BLaER1 treated with 17β-estradiol and CSF1 and Interleukin-3, amounts not matched to agents 10 nM and 100 nM (cell line): ENCODE measurements around the gene SMARCB1.

Source experiments
- H3K27ac ChIP-seq, 11 experiments: shearing (Covaris generic); formaldehyde crosslinking; 2 replicates each; pipeline ENCODE4 v1.8.1; 2022
- H3K27me3 ChIP-seq, 11 experiments: shearing (Covaris generic); formaldehyde crosslinking; 2 replicates each; pipeline ENCODE4 v1.8.1; 2022
- H3K36me3 ChIP-seq, 11 experiments: shearing (Covaris generic); formaldehyde crosslinking; 2 replicates each; pipeline ENCODE4 v1.8.1; 2022
- H3K4me1 ChIP-seq, 10 experiments: shearing (Covaris generic); formaldehyde crosslinking; 2 replicates each; pipeline ENCODE4 v1.8.1; 2022
- H3K4me2 ChIP-seq, 11 experiments: shearing (Covaris generic); formaldehyde crosslinking; 2 replicates each; pipeline ENCODE4 v1.8.1; 2022
- H3K4me3 ChIP-seq, 10 experiments: shearing (Covaris generic); formaldehyde crosslinking; 2 replicates each; pipeline ENCODE4 v1.8.1; 2022
- H3K9ac ChIP-seq, 11 experiments: shearing (Covaris generic); formaldehyde crosslinking; 2 replicates each; pipeline ENCODE4 v1.8.1; 2022
- H3K9me3 ChIP-seq, 11 experiments: shearing (Covaris generic); formaldehyde crosslinking; replicated peaks in 1 of 11; 2 replicates each; pipeline ENCODE4 v1.8.1; 2022
- H4K20me1 ChIP-seq, 11 experiments: shearing (Covaris generic); formaldehyde crosslinking; 2 replicates each; pipeline ENCODE4 v1.8.1; 2022
- Cebpa-rat ChIP-seq, 11 experiments: shearing (Covaris generic); IDR thresholded peaks; 2 replicates each; pipeline ENCODE4 v1.8.1; 2022

SMARCB1 gene

DNA sequence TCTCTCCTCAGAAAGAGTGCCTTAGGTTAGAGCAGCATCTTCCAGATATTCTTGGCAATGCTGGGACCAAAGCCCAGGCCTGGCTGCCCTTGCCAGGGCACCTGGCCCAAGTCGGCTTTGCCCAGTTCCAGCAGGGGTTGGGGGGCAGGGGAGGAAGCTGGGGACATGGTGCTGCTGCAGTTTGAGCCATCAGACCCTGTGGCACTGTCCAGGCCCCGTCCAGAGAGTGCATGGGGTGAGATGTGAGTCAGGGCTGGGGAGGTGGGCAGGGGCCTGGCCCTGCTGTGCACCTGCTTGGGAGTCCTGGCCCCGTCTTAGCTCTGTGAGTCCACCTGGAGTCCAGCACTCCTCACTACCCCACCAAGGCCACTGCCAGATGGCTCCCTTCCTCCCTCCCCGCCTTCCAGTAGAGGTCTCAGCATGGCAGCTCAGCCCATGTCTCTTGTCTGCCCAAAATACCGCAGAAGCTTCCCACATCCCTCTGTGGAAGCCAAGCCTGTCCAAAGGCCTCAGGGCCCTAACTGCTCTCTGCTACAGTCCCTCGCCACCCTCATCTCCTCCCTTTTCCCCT, 35.4 kb downstream of the SMARCB1 start:
- peak overlapping the region in 2 of 11 experiments; percentile 7 to 9; a peak in 1 of 22 replicates for H3K9ac ChIP-seq
- H4K20me1 ChIP-seq: peaks cover 0 to 30% (median 6%) of the 10 kb centered on the region in 11 experiments; a peak in 12 of 22 replicates
- H3K27me3 ChIP-seq: no peaks in the 10 kb centered on the region
- H3K9me3 ChIP-seq: no peaks in the 10 kb centered on the region
- TF ChIP-seq Cebpa-rat (IDR thresholded peaks at IDR 0.05): no peak
- no peak overlapping the region for H3K4me3 ChIP-seq
- peaks cover 60 to 100% (median 97%) of the 10 kb centered on the region in 10 experiments for H3K4me1 ChIP-seq
- H3K27ac ChIP-seq: peak overlapping the region in 8 of 11 experiments; percentile 16 to 89 (median 52); a peak in 11 of 22 replicates
- H3K4me2 ChIP-seq: peak overlapping the region in 4 of 11 experiments; percentile 11 to 77 (median 72); a peak in 3 of 22 replicates
- H3K36me3 ChIP-seq: peaks cover 90 to 100% (median 99%) of the 10 kb centered on the region in 11 experiments

DNA sequence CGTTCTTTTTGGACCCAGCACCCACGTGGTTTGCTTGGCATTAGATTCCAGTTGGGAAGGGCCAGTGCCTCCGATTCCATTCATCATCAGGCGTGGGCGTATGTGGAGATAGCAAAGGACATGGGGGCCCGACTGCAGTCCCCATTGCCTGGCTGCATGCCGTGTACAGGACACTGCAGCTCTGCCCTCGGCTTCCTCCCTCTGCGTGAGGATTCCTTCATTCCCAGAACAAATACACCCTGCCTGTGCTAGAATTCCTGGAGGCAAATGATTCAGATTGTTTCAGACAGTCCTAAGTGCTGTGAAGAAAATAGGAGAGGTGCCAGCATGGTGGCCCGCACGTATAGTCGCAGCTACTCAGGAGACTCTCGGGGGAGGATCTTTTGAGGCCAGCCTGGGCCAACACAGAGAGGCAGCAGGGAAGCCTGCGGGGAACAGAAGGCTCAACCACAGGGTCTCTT, 36.6 kb downstream of the SMARCB1 start:
- no peak for TF ChIP-seq Cebpa-rat (IDR thresholded peaks at IDR 0.05)
- Histone ChIP-seq H3K4me2 (peak overlapping the region in 5 of 11 experiments; percentile 9 to 84 (median 81); a peak in 6 of 22 replicates), H3K27ac (peak overlapping the region in 5 of 11 experiments; percentile 41 to 89 (median 81); a peak in 8 of 22 replicates), H4K20me1 (peaks cover 0 to 38% (median 11%) of the 10 kb centered on the region in 11 experiments; a peak in 12 of 22 replicates), H3K27me3 (no peaks in the 10 kb centered on the region), H3K9ac (peak overlapping the region in 1 of 11 experiments; percentile 31; a peak in 1 of 22 replicates), H3K4me3 (no peak overlapping the region), H3K9me3 (no peaks in the 10 kb centered on the region), H3K36me3 (peaks cover 90 to 100% (median 98%) of the 10 kb centered on the region in 11 experiments), H3K4me1 (peaks cover 52 to 96% (median 93%) of the 10 kb centered on the region in 10 experiments)

DNA sequence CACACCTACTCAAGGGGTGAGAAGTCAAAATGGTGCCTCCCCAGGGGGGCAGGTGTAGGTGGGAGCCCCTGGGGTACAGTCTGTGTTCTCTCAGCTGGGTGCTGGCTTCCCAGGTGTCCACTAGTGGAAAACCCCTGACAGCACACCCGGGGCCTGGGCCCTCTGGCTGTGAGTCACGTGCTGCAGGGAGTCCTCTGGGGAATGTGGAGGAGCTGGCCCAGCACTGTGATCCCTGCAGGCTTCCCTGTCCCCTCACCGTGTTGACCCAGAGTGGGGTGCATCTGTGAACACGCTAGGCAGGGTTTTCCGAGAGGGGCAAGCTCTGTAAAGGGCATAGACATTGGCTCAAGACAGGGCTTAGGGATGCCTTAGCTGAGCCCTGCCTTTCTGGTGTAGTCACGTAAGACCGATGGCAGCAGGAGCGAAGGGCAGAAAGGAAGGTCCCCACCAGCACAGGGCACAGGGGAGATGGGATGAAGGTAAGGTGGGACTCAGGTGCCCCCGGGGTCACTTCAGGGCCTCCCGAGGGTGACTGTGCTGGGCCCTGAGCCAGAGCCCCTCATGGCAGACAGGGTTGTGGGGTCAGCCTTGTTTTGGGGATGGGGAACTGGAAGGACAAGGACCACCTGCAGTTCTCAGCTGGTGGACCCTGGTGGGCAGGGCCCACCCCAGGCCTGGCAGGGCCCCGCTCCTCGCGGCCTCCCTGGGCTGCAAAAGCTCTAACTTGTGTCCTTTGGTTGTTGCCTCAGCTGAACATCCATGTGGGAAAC, 37.9 kb downstream of the SMARCB1 start:
- Histone ChIP-seq H3K4me3 (no peak overlapping the region), H3K4me1 (peaks cover 40 to 83% (median 80%) of the 10 kb centered on the region in 10 experiments), H3K4me2 (peak overlapping the region in 9 of 11 experiments; percentile 56 to 84 (median 72); a peak in 19 of 22 replicates), H3K27ac (peak overlapping the region in 9 of 11 experiments; percentile 61 to 89 (median 78); a peak in 17 of 22 replicates), H3K9me3 (no peaks in the 10 kb centered on the region), H4K20me1 (peaks cover 1 to 50% (median 16%) of the 10 kb centered on the region in 11 experiments; a peak in 16 of 22 replicates), H3K27me3 (no peaks in the 10 kb centered on the region), H3K36me3 (peaks cover 92 to 100% (median 98%) of the 10 kb centered on the region in 11 experiments), H3K9ac (peak overlapping the region in 6 of 11 experiments; percentile 51 to 74 (median 72); a peak in 8 of 22 replicates)
- no peak for TF ChIP-seq Cebpa-rat (IDR thresholded peaks at IDR 0.05)

DNA sequence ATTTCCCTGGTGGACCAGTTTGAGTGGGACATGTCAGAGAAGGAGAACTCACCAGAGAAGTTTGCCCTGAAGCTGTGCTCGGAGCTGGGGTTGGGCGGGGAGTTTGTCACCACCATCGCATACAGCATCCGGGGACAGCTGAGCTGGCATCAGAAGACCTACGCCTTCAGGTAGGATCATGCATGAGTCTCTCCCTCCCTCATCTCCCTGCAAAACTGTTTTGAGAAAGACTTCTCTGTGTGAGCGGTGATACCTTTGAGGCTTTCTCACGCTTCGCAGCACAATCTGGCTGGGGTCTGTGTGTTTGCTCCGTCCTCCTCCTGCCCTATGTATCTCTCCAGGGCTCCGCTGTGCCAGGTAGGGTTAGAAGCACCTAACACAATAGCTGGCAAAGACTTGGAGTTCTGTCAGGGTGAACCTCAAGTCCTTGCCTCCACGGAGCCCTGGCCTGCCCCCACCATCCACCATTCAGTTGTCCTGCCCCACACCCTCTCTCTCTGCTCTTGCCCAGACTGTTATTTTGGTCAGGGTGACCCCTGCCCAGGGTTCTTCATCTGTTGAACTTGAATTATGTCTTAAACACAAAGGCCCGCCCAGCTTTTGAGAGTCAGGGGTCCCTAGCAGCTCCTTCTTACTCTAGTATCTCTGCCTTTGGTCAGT, 38.6 kb downstream of the SMARCB1 start:
- no peak for TF ChIP-seq Cebpa-rat (IDR thresholded peaks at IDR 0.05)
- Histone ChIP-seq H3K4me1 (peaks cover 33 to 76% (median 73%) of the 10 kb centered on the region in 10 experiments), H3K9ac (peak overlapping the region; percentile 2 to 74 (median 62); a peak in 18 of 22 replicates)

DNA sequence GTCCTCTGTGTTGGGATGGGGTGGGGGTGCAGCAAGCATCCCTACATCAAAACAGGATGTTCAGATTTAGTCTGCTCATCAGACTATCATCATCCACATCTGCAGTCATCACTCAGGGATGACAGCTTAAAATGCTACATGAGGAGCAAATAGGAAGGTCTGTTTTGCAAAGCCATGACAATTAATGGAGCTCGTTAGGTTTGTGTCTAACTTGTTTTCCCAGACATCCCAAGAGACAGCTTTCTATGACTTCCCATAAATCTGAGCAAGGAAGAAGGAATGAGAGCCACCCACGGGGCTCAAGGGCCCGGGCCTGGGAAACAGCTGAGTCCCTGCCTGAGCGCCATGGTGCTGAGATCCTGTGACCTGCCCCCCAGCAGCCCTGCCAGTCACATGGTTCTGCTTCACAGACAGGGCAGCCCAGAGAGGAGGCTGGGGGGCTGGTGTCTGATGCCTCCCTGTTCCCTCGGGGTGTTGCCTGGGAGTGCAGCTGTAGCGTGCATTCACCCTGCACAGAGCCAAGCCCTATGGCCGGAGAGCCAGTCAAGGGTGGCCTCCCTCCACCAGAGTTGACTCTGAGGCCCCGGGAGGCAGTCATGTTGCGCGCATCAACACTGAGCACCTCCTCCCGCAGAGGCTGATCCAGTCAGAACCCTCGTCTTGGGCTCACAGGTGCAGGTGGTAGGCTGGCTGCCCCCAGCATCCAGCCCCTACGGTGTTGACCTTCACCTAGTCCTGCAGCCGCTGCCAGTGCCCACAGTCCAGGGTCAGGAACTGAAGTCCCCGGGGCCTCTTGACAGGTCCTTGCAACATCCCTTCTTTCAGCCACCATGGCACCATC, 40.0 kb downstream of the SMARCB1 start:
- Histone ChIP-seq H3K4me2 (peak overlapping the region; percentile 4 to 84 (median 72)), H3K27ac (peak overlapping the region in 9 of 11 experiments; percentile 61 to 89 (median 78); a peak in 18 of 22 replicates), H3K9me3 (no peaks in the 10 kb centered on the region), H3K27me3 (no peaks in the 10 kb centered on the region), H3K9ac (peak overlapping the region in 9 of 11 experiments; percentile 32 to 74 (median 64); a peak in 15 of 22 replicates), H4K20me1 (peaks cover 18 to 71% (median 32%) of the 10 kb centered on the region in 11 experiments; a peak in 21 of 22 replicates), H3K4me3 (no peak overlapping the region), H3K4me1 (peaks cover 19 to 63% (median 60%) of the 10 kb centered on the region in 10 experiments), H3K36me3 (peaks cover 96 to 100% (median 98%) of the 10 kb centered on the region in 11 experiments)
- no peak for TF ChIP-seq Cebpa-rat (IDR thresholded peaks at IDR 0.05)

More for the DNA sequence above, 38.6 kb downstream of the SMARCB1 start:
- H3K4me2 ChIP-seq: peak overlapping the region; percentile 4 to 84 (median 72)
- peak overlapping the region in 10 of 11 experiments; percentile 41 to 89 (median 78); a peak in 20 of 22 replicates for H3K27ac ChIP-seq
- H4K20me1 ChIP-seq: peaks cover 8 to 57% (median 20%) of the 10 kb centered on the region in 11 experiments; a peak in 16 of 22 replicates
- no peak overlapping the region for H3K4me3 ChIP-seq
- H3K36me3 ChIP-seq: peaks cover 96 to 100% (median 98%) of the 10 kb centered on the region in 11 experiments
- no peaks in the 10 kb centered on the region for H3K9me3 ChIP-seq
- H3K27me3 ChIP-seq: no peaks in the 10 kb centered on the region

DNA sequence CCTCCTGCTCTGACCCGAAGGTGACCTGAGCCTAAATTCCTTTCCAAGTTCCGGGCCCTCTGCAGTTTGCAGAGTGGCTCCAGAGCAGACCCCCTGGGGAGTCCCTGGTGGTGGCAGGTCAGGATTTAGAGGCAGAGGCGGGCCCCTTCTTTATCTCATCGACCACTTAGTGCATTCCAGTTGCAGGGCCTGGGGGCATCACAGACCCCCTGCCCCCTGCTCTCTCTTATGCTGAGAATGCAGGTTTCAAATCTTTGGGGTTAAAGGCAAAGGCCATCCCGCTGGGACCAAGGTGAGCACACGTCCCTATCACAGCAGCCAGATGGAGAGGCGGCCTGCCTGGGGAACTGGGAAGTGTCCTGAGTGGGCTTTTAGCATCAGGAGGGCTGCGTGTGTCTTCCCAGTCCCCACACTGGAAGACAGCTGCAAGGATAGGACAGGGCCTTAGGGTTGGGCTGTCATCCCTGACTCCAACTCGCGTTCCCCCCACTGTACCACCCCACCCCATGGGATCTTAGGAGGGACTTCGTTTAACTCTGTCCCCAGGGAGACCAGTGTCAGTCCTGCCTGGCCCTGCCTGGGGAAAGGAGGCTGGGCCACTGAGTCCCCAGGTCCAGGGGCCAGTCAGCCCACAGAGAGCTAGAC, 40.7 kb downstream of the SMARCB1 start:
- peaks cover 96 to 100% (median 98%) of the 10 kb centered on the region in 11 experiments for H3K36me3 ChIP-seq
- H3K4me1 ChIP-seq: peaks cover 19 to 55% (median 53%) of the 10 kb centered on the region in 10 experiments
- H3K9ac ChIP-seq: peak overlapping the region in 8 of 11 experiments; percentile 18 to 74 (median 68); a peak in 11 of 22 replicates
- no peak overlapping the region for H3K4me3 ChIP-seq
- H3K4me2 ChIP-seq: peak overlapping the region in 9 of 11 experiments; percentile 56 to 84 (median 72); a peak in 17 of 22 replicates
- peaks cover 25 to 78% (median 39%) of the 10 kb centered on the region in 11 experiments; a peak in 21 of 22 replicates for H4K20me1 ChIP-seq
- no peaks in the 10 kb centered on the region for H3K9me3 ChIP-seq
- no peaks in the 10 kb centered on the region for H3K27me3 ChIP-seq
- peak overlapping the region in 8 of 11 experiments; percentile 68 to 89 (median 80); a peak in 15 of 22 replicates for H3K27ac ChIP-seq
- no peak for TF ChIP-seq Cebpa-rat (IDR thresholded peaks at IDR 0.05)
